ENCODE results near the gene DEXI.

DEXI gene

DNA sequence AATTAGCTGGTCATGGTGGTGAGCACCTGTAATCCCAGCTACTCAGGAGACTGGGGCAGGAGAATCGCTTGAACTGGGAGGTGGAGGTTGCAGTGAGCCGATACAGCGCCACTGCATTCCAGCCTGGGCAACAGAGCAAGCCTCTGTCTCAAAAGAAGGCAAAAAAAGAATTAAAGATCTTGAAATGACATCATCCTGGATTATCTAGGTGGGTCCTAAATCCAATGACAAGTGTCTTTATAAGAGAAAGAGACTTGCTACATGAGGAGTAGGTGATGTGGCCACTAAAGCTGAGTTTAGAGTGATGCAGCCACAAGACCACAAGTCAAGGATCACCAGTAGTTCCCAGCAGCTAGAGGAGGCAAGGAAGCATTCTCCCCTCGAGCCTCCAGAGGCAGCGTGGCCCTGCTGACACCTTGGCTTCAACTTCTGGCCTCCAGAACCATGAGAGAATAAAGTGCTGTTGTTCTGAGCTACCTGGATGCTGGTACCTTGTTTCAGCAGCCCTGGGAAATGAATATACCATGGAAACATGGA lies 49.4 kb downstream of the DEXI start:
- DNase-seq (ENCODE audit: low spot score), result no peak

DNA sequence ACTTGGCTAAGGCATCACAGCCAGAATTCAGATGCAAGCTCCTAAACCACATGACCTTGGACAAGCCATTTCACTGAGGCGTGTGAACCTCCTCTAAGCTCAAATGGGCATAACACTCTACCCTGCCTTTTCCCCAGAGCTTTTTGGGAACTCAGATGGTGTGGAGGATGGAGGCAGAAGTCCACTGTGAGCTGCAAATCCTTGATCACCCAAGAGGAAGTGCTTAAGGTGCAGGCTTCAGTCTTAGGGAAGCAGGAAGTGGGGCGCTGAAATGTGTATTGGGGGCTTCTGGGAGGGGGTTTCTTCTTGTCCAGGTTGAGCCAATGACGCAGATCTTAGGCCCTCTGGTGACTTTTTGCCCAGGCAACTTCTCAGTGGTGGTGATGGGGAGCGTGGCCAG lies 52.4 kb downstream of the DEXI start:
- DNase-seq (ENCODE audit: low spot score), result no peak

DNA sequence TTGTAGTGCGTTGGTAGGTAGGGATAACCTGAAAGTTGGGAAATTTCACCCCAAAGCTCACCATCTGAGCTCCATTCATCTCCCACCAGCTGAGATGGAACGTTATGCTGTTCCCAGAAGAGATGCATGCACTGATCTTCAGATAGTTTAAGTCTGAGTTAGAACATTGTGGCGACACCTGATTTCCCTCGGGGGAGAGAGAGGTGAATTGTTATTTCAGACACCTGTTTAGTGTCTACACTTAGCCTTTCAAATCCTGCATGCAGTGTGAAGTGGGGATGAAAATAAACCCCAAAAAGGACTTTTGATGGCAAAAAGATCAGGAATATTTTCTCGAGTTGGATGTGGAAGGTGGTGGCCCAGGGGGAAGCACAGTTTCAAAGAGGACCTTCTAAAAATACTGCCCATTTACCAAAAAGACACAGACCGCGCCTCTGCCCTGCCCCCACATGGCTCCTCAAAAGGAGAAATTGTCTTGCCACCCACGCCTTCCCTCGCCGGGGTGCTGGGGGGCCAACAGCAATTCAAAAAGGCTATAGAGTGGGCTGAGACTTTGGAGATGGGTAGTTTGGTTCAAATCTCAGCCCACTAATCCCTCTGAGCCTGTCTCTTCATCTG lies 53.8 kb downstream of the DEXI start:
- no peak for DNase-seq (ENCODE audit: low spot score)

DNA sequence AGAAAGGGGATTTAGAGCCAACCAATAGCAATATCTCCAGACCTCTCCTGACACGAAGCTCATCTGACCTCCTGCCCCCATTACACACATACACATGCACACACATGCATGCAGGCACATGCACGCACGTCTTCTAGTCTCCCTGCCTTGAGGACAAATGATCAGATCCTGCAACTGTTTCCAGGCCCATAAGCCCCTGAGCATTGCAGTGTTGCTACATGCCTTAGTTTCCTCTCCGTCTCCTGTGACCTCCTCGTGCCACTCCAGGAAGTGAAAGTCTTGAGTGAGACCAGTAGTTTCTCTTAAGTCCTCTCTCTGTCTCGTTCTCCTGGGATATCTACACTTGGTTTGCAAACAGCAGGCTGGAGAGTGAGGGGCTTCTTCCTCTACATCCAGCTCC lies 57.0 kb downstream of the DEXI start:
- DNase-seq (ENCODE audit: low spot score), result no peak

DNA sequence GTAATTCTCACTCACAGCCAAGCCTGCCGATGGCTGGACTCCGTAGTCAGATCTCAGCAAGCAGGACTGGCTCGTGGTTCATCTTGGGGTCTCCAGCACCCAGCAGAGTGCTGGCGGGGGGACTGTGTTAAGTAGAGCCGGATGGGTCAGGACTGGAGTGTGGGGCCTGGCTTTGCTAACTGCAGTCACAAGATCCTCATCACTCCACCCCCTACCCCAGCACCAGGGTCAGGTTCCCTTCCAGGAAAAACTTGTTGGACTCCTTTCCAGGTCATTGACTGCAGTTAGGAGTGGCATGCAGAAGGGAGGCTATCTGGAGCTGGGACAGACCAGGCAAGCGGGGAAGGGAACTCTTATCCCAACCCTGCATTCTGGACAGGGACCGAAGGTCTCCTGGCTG lies 59.3 kb downstream of the DEXI start:
- DNase-seq (ENCODE audit: low spot score), result peak; percentile 26

DNA sequence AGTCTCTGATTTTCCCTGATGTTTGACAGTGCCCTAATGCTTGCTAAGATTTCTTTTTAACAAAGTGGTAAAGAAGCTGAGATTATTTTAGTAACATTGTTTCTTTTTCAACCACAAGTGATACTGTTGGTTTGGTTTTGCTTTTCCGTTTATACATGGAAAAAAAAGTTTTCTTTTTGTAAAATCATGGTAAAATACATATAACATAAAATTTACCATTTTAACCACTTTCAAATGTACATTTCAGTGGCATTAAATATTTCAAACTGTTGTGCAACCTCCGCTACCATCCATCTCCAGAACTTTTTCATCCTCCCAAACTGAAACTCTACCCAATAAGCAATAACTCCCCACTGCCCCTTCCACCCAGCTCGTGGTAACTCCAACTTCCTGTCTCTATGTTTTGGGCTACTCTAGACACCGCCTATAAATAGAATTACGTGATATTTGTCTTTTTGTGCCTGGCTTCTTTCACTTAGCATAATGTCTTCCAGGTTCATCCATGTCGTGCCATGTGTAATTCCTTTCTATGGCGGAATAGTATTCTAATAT lies 60.7 kb downstream of the DEXI start:
- DNase-seq (ENCODE audit: low spot score), result no peak

DNA sequence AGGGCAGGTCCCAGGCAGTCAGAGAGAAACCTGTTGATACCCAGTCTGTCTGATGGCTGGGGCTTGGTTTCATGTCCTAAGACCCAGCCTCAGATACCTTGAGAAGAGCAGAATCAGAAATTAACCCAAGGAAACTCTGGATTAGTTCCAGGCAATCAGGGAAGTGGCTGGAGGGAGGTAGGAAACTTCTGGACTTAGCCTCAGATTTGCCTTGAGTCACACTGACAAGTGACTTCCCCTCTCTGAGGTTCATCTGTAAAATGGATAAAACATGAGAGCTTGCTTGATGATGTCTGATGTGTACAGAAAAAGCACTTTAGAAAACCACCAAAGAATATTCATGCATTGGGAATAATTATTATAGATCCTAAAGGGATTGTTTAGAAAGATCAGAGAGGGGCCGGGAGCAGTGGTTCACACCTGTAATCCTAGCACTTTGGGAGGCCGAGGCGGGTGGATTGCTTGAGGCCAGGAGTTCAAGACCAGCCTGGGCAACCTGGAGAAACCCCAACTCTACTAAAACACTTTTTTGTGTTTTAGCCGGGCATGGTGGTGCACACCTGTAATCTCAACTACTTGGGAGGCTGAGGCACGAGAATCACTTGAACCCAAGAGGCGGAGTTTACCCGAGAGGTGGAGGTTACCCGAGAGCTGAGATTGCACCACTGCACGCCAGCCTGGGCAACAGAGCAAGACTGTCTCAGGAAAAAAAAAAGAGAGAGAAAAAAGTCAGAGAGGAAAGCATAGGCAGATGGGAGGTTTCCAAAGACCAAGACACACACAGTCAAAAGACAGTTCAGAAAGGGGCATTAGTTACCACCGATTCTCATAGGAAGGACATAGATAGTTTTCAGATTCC lies 61.4 kb downstream of the DEXI start:
- no peak for DNase-seq (ENCODE audit: low spot score)

DNA sequence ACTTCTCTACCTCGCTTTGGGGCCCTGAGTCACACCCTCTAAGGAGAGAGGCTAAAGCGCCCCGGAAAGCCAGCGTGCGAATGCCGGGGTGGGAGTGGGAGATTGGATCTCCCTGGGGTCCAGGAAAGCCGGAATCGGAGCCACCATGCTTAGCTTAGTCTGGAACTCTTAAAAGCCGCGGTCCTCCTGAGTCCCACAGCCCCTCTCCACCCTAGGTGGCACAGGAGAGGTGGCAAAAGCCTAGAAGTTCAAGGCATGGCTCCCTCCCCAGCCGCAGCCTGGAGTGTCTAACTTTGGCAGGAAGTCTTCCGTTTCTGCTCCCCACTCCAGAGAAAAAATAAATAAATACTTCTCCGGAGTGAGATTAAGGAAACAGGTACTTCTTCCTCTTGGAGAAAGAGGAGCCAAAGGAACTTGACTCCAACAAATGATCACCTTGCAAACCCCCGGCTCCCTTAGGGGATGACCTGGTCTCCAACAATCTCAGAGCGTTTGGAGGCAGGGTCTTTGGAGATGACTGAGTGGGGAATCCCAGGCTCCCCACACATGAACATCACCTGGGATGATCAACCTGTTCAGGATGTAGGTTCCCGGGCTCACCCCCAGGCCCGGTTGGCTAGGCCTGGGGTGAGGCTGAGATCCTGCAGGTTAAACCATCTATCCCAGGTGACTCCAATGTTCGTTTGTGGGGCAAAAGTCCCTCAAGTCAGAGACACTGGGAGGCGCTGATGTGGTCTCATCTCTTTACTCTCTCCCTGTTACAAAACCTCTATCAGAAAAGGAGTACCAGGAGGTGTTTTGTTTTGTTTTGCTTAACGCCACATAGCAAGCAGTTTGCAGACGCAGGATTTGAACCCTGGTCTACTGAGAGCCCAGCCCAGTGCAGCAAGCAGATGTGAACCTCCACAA lies 62.3 kb downstream of the DEXI start:
- DNase-seq (ENCODE audit: low spot score), result no peak
